Stimulated activated naive CD4-positive, alpha-beta T cell treated with Interleukin-2 at 50 U/mL for 16 hours (primary cell): ENCODE data around the gene TOP3A.
"Not testable (repeated sequence)": the region's sequence is repeated elsewhere in the genome, so short reads cannot be mapped to it uniquely, and the experiment has no call there.

ENCODE experiments used
- DNase-seq: peaks from one replicate; lab custom pipeline; 2025; lab: John Stamatoyannopoulos, UW

TOP3A gene

GRCh38 chr17:18323507-18324139 is 8.8 kb upstream of the TOP3A start:
- no peak for DNase-seq

DNA sequence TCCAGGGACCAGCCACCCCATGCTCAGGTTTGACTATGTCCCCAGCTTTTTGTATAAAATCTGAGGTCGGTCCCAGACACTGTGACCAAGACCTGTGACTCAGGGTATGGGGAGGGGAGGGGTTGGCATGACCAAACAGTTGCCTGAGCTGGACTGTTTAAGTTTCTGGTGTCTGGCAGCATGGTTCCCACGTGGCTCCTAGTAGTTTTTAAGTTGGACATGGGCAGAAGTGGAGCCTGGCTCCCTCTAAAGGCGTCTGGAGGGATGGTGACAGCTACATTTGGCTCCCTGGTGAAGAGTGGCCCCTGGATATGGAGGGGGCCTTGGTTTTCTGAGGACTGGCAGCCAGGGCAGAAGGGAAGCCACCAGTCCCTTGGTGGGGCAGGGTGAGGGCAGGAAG is 8.2 kb upstream of the TOP3A start:
- no peak for DNase-seq

DNA sequence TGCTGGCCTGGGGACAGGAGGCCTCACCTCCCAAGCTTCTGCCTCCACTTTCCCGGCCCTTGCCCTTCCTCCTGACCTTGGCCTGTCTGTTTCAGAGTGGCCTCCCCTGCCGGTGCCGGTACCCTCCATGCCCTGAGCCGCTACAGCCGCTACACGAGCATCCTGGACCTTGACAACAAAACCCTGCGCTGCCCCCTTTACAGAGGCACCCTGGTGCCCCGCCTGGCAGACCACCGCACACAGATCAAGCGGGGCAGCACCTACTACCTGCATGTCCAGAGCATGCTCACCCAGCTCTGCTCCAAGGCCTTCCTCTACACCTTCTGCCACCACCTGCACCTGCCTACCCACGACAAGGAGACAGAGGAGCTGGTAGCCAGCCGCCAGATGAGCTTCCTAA is 7.7 kb upstream of the TOP3A start:
- no peak for DNase-seq

DNA sequence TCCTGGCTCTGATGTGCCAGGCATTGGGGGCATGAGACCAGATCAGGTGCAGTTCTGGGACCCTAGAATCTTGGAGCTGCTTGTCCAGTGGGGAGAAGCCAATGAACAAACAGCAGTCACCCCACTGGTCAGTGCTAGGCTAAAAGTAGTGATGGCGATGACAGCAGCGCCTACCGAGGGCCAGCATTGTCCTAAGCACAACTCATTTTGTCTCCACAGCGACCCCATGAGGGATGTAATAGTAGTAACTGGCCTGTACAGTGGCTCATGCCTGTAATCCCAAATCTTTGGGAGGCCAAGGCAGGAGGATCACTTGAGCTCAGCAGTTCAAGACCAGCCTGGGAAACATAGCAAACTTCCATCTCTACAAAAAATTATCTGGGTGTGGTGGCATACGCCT is 6.5 kb upstream of the TOP3A start:
- DNase-seq = no peak

GRCh38 chr17:18320301-18320700 is 5.5 kb upstream of the TOP3A start:
- no peak for DNase-seq

GRCh38 chr17:18319604-18320256 is 4.9 kb upstream of the TOP3A start:
- no peak for DNase-seq

DNA sequence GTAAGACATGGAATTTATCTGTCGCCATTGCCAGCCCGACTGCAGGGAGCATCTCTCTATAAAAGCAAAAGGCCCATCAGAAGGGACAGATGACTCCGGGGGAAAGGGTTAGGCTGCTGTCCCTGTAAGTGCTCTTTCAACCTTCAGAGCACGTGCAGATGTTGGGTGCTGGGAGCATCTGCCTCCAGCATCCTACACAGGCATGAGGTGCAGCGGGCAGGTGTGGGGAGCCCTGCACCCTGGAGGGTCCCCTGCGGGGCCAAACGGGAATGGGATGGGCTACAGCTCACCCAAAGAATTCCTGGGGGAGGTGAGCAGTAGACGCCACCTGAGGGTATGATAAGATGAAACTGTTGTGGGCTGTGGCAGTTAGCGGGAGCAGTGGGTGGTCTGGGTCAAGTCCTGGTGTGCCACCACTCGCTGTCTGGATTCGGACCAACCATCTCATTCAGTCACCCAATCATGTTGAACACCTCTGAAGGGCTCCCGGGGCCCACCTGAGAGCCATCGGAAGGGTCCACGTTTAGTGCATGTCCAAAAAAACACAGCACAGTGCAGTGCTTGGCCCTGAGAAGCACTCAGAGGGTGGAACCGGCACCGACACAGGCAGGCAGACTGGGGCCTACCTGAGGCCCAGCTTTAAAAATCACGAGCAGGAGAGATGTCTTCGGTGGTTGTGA is 4.1 kb upstream of the TOP3A start:
- no peak for DNase-seq

- no peak for DNase-seq
These were observed 3.3 kb upstream of the TOP3A start for GRCh38 chr17:18318117-18318516.

DNA sequence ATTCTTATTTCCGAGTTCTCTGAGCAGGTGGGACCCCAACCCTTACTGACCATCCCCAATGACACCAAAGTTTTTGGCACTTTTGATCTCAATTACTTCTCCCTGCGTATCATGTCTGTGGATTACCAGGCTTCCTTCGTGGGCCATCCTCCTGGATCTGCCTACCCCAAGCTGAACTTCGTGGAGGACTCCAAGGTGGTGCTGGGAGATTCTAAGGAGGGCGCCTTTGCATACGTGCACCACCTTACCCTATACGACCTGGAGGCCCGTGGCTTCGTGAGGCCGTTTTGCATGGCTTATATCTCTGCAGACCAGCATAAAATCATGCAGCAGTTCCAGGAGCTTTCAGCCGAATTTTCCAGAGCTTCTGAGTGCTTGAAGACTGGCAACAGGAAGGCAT is 1.2 kb upstream of the TOP3A start:
- no peak for DNase-seq

DNA sequence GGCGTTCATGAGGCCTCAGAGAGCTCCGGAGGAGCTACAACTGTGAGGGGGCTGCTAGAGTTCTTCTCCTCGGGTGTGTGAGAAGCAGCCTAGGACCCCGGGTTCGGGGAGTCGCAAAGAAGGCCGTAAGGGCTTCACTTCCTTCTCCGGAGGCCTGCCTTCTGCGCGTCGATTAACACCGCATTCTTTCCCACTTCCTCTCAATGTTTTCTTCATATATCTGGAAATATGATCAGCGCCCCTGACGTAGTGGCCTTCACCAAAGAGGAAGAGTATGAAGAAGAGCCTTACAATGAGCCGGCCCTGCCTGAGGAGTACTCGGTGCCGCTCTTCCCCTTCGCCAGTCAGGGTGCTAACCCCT is 748 bp upstream of the TOP3A start:
- no peak for DNase-seq

DNA sequence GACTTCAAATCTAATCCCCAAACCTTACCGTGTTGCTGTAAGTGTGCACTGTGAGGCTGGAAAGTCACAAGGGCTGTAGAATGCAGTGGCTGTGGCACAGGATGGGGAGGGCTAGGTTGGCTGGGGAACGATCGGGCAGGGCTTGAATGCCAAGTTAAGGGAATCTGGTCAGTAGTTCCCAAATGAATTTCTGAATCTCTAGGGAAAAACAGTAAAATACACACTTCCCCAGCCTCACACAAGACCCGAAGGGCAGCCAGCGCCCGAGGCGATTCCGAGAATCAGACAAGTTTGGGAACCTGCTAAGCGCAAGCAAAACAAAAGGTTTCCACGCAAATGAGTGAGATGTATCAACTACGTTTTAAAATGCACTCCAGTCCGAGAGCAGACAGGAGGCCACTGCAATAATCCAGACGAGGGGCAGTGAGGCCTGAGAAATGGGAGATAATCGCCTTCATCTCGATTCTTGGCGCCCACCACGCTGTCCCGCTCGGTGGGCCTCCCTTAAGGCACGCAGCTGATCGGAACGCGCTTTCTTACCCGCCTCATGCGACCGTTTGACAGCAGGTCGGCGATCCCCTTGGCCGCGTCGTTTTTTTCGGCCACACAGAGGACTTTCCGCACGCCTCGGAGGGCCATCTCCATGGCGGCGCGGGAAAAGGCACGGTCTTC is 599 bp downstream of the TOP3A start:
- DNase-seq = no peak

- DNase-seq = no peak
These were observed 5.6 kb downstream of the TOP3A start for GRCh38 chr17:18309202-18309601.

- DNase-seq = not testable (repeated sequence)
These were observed 11.6 kb downstream of the TOP3A start for GRCh38 chr17:18303206-18303605.

GRCh38 chr17:18300725-18301480 is 13.9 kb downstream of the TOP3A start:
- no peak for DNase-seq

- DNase-seq = not testable (repeated sequence)
These were observed 16.7 kb downstream of the TOP3A start for GRCh38 chr17:18298061-18298460.

DNA sequence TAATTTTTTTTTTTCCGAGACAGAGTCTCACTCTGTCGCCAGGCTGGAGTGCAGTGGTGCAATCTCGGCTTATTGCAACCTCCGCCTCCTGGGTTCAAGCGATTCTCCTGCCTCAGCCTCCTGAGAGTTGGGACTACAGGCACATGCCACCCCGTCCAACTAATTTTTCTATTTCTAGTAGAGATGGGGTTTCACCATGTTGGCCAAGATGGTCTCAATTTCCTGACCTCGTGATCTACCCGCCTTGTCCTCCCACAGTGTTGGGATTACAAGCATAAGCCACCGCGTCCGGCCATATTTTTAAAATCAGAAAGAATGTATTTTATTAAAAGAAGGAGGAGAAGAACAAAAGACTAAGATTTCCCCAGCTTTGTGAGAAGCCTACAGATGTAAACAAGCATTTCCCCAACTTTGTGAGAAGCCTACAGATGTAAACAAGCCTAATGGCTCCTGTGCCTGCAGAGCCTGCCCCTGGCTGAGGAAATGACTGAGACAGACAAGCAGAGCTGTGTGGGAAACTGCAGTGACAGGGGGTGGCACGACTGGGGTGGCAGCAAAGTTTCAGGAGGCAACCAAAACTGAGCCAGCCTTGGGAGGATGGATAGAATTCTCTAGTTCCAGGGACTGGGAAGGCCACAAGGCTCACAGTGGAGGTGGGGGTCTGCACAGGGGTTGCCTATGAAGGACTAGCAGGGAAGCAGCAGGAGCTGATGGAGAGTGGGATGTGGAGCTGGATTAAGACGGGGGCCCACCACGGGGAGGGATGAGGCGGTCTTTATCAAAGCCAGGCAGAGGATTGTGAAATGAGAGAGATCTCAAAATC is 22.9 kb downstream of the TOP3A start:
- no peak for DNase-seq

DNA sequence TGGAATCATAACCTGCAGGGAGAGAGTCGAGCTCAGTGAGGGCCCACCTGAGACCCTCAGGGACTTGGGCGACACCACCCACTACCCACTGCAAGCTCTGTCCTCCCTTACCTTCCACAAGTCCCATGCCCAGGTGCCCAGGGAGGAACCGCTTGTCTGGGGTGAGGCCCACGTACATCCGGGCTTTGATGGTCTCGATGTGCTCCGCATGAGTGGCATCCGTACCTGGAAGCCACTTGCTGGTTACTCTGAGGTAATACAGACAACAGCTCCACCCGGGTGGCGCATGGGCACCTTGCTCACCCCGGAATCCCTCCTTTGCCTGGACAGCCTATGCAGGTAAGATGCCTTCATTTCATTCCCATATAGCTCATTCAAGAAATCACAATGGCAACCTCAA is 29.5 kb downstream of the TOP3A start:
- DNase-seq = no peak

DNA sequence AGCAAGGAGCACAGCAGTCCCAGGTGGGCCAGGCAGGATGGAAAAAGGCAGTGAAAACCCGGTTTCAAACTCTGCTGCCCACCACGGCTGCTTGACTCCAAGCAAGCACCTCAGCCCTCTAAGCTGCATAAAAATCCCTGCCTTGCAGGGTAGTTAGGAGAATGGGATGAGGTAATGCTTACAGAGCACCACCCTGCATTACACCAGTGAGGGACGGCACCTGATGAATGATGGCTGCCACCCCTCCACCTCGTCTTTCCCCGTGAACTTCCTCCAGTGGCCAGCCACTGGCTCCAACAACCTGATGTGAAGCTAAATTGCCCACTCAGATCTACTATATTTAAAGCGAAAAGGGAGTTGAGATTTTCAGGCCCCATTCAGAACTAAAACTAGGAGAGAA is 33.0 kb downstream of the TOP3A start:
- DNase-seq = no peak

GRCh38 chr17:18280766-18281371 is 33.9 kb downstream of the TOP3A start:
- DNase-seq = no peak

DNA sequence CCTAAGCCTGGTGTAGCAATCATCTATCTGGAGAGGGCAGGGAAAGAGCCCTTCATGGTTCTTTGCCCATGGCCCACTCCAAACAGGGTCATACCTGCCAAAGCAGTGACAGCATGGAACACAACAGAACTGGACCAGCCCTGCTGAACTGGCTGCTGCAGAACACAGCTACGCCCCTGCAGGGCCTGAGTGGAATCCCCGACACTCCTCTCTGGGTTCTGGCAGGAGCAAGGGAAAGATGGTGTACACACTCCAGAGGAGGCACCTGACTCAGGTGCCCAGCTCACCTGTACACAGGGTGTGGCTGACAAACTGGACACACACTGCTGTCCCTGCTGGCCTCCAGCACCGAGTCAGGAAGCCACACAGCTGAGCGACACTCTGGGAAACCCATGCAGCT is 34.5 kb downstream of the TOP3A start:
- DNase-seq = no peak

DNA sequence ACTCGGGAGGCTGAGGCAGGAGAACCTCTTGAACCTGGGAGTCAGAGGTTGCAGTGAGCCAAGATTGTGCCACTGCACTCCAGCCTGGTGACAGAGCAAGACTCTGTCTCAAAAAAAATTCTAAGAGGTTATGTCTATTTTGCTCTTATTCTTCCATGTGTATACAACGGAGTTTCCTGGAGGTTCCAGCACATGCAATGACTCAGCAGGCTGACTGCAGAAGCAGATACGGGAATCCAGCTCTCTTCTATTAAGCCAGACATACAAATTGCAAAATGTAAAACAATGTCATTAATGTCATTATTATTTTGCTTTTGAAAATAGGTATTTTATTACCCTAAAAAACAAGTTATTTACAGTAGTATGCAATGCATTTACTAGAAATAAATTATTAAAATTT is 35.9 kb downstream of the TOP3A start:
- no peak for DNase-seq
